Chondrocyte (in vitro differentiated cells): ENCODE data around the gene KCTD16. TPM values are rescaled to one million over a fixed set of nuclear protein-coding genes. Genes with fewer than 3 reads are reported as not detected.

Experiments used
- DNase-seq: peaks from one replicate; pipeline ENCODE4 v3.0.0; 2021; ENCODE audit warnings: mixed read lengths, low spot score
- H3K27ac Mint-ChIP-seq: one replicate; pipeline ENCODE4 v1.8.0; 2021; ENCODE audit warnings: mild to moderate bottlenecking, moderate library complexity, mixed read lengths; ENCODE audit not compliant: unreplicated experiment
- H3K27me3 Mint-ChIP-seq: 2 replicates; pipeline ENCODE4 v1.8.0; 2021; ENCODE audit warnings: low read depth, mixed read lengths
- H3K36me3 Mint-ChIP-seq: 2 replicates; pipeline ENCODE4 v1.8.0; 2021; ENCODE audit warnings: low read depth, mixed read lengths
- H3K4me1 Mint-ChIP-seq: 2 replicates; pipeline ENCODE4 v1.8.0; 2021; ENCODE audit warnings: low read depth, mild to moderate bottlenecking, mixed read lengths
- H3K4me3 Mint-ChIP-seq: one replicate; pipeline ENCODE4 v1.8.0; 2021; ENCODE audit warnings: mild to moderate bottlenecking, moderate library complexity, mixed read lengths; ENCODE audit not compliant: unreplicated experiment
- H3K9me3 Mint-ChIP-seq: 2 replicates; pipeline ENCODE4 v1.8.0; 2021; ENCODE audit warnings: low read depth, mixed read lengths
- total RNA-seq: library from RNA; stranded (reverse); gene quantifications from 3 replicates; pipeline ENCODE4 v1.2.1, GENCODE V29; 2021
- TF ChIP-seq, protein P1 (sequence below): fragments of 200-600 bp; sonication (generic); IDR thresholded peaks from 2 replicates; pipeline ENCODE4 v1.5.0; 2021; ENCODE audit warnings: antibody characterized with exemption, mild to moderate bottlenecking, moderate library complexity

Gene KCTD16
- total RNA-seq, 1 donor from 2014 or later = 1.5 TPM

DNA sequence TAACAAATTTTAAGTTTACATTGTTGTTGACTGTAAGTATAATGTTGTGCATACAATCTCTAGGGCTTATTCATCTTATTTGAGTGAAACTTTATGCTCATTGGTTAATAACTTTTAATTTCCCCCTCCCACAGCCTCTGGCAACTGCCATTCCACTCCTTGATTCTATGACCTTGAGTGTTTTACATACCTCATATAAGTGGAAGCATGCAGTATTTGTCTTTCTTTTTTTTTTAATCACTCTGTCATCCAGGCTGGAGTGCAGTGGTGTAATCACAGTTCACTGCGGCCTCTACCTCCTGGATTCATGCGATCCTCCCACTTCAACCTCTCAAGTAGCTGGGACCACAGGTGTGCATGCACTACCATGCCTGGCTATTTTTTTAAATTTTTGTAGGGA, 83.9 kb downstream of the KCTD16 start:
- DNase-seq = no peak
- TF ChIP-seq, protein P1, sequence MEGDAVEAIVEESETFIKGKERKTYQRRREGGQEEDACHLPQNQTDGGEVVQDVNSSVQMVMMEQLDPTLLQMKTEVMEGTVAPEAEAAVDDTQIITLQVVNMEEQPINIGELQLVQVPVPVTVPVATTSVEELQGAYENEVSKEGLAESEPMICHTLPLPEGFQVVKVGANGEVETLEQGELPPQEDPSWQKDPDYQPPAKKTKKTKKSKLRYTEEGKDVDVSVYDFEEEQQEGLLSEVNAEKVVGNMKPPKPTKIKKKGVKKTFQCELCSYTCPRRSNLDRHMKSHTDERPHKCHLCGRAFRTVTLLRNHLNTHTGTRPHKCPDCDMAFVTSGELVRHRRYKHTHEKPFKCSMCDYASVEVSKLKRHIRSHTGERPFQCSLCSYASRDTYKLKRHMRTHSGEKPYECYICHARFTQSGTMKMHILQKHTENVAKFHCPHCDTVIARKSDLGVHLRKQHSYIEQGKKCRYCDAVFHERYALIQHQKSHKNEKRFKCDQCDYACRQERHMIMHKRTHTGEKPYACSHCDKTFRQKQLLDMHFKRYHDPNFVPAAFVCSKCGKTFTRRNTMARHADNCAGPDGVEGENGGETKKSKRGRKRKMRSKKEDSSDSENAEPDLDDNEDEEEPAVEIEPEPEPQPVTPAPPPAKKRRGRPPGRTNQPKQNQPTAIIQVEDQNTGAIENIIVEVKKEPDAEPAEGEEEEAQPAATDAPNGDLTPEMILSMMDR = no peak
- H3K9me3 Mint-ChIP-seq = no peaks in the 10 kb centered on the region
- no peaks in the 10 kb centered on the region for H3K4me1 Mint-ChIP-seq
- no peak overlapping the region for H3K27ac Mint-ChIP-seq
- H3K27me3 Mint-ChIP-seq = peaks cover 3% of the 10 kb centered on the region
- no peaks in the 10 kb centered on the region for H3K36me3 Mint-ChIP-seq
- no peak overlapping the region for H3K4me3 Mint-ChIP-seq

DNA sequence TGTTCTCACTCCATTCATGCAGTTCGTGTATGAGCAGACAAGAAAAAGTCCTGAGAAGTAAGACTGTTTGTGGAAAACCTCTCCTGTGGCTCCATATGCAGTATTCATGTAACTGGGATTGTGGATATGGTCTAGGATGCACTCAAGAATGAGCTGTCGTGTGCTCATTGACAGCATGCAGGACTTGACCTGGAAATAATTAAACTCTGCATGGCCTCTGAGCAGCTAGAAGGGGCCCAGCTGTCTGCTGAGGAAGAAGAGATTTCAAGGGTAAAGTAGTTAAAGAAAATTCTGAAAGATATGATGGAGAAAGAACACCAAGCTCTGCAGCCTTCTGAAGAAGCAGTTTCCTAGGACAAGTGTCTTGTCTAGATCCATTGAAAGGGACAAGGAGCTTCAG, 89.4 kb downstream of the KCTD16 start:
- H3K9me3 Mint-ChIP-seq = no peaks in the 10 kb centered on the region
- no peaks in the 10 kb centered on the region for H3K4me1 Mint-ChIP-seq
- H3K36me3 Mint-ChIP-seq = no peaks in the 10 kb centered on the region
- DNase-seq = no peak
- peaks cover 10% of the 10 kb centered on the region for H3K27me3 Mint-ChIP-seq
- no peak overlapping the region for H3K4me3 Mint-ChIP-seq
- H3K27ac Mint-ChIP-seq = no peak overlapping the region
- TF ChIP-seq, protein P1 = no peak

DNA sequence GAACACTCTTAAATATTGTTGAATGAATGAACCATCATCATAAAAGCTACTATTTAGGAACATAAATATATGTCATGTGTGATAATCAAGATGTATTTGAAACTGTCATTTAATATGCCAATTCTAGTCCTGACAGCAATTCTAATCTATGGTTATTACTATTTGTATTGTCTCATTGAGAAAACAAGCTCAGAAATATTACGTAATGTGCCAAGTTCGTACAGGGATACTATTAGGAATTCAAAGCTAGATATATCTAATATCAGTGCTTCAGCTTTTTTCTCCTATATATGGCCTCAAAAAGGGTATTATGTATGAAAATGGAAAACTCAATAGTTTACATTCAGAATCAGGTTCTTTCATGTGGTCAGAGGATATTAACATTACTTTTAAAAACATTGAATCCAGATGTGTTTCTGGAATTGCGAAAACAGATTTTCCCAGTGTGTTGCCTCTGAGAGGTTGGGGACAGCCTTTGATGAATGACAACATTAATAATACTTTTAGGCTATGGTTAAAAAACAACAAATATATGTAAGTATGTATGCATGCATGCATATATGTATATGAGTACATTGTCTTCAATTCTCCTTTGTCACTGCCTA, 95.1 kb downstream of the KCTD16 start:
- Mint-ChIP-seq H3K9me3 (peaks cover 9% of the 10 kb centered on the region), H3K4me3 (no peak overlapping the region), H3K27ac (no peak overlapping the region), H3K27me3 (peaks cover 25% of the 10 kb centered on the region), H3K36me3 (no peaks in the 10 kb centered on the region), H3K4me1 (no peaks in the 10 kb centered on the region)
- DNase-seq = no peak
- TF ChIP-seq, protein P1 = no peak

DNA sequence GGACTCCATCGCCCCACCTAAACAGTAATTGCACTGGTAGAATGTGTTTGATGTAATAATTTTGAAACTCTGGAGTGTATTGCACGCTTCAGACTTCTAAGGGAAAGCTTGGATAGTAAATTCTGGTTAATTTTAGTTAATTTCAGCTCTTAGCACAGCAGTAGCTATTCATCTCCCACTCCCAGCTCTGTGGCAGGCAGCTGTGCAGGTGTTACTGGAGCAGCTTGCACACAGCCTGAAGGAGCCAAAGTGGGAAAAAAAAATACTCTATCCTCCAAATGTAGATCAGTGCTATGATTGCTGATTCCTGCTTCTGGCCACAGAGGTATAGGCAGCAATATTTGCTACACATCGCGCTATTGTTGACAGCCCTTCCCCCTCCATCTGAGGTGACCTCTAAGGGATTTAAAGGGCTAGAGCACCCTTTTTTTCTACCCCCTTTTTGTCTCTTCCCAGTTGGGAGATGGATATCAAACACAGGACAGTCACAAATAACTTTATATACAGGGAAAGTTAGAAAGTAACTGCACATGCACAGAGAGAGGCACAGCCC, 97.4 kb downstream of the KCTD16 start:
- TF ChIP-seq, protein P1 = no peak
- H3K4me3 Mint-ChIP-seq = no peak overlapping the region
- H3K36me3 Mint-ChIP-seq = no peaks in the 10 kb centered on the region
- DNase-seq = no peak
- peaks cover 23% of the 10 kb centered on the region for H3K9me3 Mint-ChIP-seq
- H3K27ac Mint-ChIP-seq = no peak overlapping the region
- H3K4me1 Mint-ChIP-seq = no peaks in the 10 kb centered on the region
- H3K27me3 Mint-ChIP-seq = peaks cover 19% of the 10 kb centered on the region

DNA sequence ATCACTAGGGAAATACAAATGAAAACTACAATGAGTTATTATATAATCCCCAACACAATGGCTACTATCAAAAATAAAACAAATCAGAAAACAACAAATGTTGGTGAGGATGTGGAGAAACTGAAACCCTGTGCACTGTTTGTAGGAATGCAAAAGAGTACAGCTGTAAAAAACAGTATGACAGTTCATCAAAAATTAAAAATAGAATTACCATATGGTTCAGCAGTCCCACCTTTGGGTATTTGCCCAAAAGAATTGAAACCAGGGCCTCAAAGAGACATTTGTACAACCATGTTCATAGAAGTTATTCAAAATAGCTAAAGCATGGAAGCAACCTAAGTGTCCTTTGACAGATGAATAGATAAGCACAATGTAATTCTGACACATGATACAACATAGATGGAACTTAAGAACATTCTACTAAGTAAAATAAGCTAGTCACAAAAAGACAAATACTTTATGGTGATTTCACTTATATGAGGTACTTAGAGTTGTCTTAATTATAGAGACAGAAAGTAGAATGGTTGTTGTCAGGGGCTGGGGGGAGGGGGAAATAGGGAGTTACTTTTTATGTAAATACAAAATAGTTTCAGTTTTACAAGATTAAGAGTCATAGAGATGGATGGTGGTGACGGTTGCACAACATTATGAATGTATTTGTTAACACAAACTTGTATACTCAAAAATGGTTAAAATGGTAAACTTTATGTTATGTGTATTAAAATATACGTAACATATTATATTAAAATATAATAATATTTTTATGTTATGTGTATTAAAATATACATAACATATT, 102.8 kb downstream of the KCTD16 start:
- TF ChIP-seq, protein P1 = no peak
- no peak for DNase-seq
- H3K4me3 Mint-ChIP-seq = no peak overlapping the region
- H3K27me3 Mint-ChIP-seq = peaks cover 13% of the 10 kb centered on the region
- no peaks in the 10 kb centered on the region for H3K36me3 Mint-ChIP-seq
- H3K9me3 Mint-ChIP-seq = peaks cover 22% of the 10 kb centered on the region
- H3K27ac Mint-ChIP-seq = no peak overlapping the region
- H3K4me1 Mint-ChIP-seq = no peaks in the 10 kb centered on the region
